C1 segment of cervical spinal cord (tissue), 14 donors: Measurements from ENCODE around the gene CAPN2.

Experiments
- DNase-seq, 14 donors: peaks; one replicate each; lab custom pipeline; 2025; lab: John Stamatoyannopoulos, UW

CAPN2 gene

DNA sequence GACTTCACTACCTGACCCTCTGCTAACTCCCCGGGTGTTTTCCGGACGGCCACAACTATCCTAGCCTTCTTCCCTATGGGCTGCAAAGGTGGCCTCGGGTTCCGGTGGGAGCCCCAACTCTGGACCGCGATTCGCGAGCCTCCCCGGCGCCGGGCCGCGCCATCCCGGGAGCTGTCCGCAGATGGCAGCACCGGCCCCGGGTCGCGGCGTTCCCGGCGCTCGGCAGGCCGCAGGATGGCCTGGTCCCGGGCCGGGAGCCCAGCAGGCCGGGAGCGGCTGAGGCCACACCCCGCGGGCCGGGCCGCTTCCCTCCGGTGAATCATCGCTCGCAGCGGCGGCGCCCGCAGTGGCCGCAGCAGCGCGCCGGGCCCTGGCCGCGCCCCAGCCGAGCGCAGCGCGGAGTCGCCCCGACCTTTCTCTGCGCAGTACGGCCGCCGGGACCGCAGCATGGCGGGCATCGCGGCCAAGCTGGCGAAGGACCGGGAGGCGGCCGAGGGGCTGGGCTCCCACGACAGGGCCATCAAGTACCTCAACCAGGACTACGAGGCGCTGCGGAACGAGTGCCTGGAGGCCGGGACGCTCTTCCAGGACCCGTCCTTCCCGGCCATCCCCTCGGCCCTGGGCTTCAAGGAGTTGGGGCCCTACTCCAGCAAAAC lies at the start of gene CAPN2:
CAPN2 (plus strand) TSS at position 346 of the 656 bp plus-strand sequence; CDS start at position 448, 102 bp downstream.
- peak in 13 of 14 donors; percentile 29 to 86 (median 64) for DNase-seq

DNA sequence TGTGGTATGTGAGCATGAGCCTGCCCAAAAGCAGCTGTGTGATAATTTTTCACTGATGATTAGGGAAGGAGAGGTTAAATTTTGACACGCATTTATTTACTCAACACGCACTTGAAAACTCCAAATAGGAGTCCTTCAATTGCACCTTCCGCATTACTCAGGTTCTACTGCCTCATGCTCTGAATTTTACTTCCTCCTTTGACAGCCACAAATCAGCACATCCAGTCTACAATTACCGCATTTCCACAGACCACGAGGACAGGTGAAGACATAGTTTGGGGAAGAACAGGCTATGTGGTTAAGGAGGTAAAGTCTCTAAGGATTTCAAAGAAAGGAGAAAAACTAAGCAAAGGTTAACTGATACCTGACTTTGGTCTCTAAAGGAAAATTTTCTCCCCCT lies 49.4 kb upstream of the CAPN2 start:
- no peak for DNase-seq

DNA sequence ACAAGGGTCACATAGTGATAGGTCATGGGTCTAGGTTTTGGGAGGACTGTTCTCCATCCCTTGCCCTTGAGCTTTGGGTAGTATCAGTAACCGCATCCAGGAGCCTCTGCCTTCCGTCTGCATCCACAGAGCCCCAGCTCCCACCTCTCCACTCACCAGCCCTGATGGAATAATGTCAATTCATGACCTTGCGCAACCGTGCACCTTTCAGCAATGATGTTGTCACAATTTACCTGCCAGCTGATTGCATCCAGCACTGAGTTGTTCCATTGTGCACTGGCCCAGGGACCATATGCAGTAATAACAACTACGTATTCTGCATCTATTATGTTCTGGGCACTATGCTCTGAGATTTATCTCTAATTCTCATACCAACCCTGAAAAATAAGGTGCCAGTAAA lies 48.2 kb upstream of the CAPN2 start:
- DNase-seq = no peak

DNA sequence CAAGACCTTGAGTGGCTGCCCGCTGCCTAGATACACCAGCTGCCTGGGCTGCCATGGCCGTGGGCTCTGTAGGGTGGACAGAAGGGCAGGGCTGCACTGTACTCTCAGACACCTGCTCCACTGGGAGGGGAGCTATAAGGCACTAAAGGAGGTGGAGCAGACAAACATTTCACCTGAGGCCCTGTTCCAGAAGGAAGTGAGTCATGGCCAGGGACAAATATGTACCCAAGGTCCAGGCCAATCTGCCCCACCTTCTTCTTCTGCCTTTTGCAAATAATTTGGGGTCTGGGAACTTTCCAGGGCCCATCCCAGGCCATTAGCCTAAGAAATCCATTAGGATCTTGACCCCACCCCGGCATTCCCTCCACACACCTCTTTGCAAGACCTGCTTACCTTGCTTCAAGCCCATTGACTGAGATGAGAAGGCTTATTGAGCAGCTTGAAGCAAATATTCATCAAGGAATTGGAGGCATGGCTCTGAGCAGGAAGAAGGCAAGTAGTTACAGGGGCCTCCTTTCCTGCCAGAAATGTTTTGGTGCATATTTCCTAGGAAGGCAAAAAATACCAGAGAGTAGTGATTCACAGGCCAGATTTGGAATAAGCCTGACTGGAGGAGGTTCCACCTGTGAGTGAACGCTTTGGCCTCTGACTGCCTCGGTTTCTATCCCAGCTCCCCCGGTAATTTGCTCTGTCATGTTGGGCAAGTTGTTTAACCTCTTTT lies 46.6 kb upstream of the CAPN2 start, which contains the start of gene CAPN8:
CAPN8 (minus strand) TSS at position 110 of the 721 bp plus-strand sequence; CDS start at position 55, 55 bp downstream.
- no peak for DNase-seq

DNA sequence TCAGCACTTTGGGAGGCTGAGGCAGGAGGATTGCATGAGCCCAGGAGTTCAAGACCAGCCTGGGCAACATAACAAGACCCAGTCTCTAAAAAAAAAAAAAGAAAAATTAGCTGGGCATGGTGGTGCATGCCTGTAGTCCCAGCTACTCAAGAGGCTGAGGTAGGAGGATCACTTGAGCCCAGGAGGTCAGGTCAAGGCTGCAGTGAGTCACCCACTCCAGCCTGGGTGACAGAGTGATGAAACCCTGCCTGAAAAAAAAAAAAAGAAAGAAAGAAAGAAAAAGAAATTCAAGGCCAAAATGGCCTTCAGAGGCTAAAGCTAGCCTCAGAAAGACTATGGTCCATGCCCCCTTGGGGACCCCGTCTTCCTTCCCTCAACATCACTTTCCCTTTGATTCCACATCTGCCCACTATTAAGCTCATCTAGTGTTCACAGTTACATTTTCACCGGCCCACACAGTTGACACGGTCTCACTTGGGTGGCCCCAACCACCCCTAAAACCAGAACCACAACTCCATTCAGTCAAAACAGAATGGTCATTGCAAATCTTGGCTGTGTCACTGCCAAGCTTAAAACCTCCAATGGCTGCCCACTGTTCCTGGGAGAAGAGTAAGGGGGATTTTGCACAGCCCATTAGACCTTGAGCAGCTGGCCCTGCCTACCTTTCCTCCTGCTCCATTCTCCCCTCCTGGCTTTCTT lies 44.7 kb upstream of the CAPN2 start:
- DNase-seq = no peak

DNA sequence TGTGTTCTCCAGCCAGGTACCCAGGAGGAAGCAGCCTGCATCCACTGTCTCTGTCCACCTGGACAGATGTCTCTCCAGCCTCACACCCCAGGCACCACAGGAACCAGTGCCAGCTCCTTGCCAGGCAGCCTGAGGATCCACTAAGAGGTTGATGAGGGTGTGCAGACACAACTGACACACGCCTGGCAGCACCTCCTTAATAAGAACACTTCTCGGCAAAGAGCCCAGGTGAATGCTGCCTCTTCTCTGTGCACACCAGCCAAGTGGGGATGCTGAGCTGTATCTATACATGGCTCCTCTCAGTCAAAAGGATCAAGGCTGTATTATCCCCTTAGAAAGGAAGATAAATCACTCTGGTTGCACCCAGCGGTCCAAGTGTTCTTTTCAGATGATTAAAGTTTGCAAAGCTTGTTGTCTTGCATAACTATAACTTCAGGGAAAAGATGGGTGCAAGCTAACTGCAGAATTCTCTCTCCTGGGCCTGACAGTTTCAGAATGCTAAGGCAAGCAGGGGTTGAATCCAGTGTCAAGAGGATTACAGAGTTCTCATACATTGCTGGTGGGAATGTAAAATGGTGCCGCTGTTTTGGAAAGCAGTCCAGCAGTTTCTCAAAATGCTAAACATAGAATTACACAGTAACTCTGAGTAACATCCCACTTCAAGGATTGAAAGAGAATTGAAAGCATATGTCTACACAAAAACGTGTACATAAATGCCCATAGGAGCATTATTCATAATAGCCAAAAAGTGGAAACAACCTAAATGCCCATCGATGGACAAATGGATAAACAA lies 43.1 kb upstream of the CAPN2 start:
- DNase-seq = no peak

DNA sequence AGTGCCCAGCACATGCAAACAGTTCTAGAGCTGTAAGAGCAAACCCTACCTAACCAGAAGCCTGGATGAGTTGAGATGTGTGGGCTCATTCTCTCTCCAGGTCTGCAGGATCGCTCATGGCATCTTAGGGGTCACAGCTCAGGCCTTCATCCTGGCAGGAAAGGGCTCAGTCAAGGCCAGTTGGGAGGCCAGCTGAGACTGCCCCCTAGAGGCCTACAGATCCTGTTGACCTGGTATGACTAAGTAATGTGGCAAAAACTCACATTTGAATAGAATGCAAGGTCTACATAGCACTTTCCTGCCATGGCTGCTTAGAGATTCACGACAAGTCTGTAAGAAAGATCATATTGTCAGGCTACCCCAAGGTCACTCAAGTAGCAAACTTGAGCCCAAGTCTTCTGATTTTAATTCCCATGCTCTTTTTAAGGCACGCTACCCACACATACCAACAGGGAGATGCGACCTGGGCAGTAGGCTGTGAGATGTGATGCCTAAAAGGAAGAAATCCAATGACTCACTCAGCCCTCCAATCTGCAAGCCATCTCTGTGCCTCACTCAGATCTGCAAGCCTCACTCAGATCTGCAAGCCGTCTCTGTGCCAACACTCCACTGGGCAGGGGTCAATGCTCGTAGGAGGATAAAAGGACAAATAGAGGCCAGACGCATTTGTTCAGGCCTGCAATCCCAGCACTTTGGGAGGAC lies 41.7 kb upstream of the CAPN2 start:
- DNase-seq = peak in 1 of 14 donors; percentile 5

DNA sequence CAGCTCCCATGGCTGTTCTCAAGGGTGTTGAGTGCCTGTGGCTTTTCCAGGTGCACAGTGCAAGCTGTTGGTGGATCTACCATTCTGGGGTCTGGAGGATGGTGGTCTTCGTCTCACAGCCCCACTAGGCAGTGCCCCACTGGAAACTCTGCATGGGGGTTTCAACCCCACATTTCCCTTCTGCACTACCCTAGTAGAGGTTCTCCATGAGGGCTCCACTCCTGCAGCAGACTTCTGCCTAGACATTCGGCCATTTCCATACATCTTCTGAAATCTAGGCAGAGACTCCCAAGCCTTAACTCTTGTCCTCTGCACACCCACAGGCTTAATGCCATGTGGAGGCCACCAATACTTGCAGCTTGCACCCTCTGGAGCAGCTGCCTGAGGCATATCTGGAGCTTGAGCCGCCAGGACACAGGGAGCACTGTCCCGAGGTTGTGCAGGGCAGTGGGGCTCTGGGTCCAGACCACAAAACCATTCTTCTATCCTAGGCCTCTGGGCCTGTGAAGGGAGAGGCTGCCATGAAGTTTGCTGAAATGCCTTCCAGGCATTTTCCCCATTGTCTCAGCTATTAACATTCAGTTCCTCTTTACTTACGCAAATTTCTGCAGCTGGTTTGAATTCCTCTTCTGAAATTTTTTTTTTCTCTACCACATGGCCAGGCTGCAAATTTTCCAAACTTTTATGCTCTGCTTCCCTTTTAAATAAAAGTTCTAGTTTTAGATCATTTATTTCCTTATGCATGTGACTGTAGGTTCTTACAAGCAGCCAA lies 38.0 kb upstream of the CAPN2 start:
- no peak for DNase-seq

DNA sequence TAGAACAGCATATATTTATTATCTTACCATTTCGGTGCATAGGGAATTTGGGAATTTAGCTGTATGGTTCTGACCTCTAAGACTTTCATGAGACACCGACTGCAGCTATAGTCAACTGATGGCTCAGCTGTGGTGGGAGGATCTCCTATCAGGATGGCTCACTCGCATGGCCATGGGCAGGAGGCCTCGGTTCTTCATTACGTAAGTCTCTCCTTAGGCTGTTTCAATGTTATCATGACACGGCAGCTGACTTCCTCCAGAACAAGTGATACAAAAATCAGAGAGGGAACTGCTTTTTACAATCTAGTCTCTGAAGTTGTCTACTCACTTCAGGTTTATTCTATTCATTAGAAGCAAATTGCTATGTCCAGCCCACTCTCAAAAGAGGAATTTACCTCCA lies 33.5 kb upstream of the CAPN2 start:
- no peak for DNase-seq

DNA sequence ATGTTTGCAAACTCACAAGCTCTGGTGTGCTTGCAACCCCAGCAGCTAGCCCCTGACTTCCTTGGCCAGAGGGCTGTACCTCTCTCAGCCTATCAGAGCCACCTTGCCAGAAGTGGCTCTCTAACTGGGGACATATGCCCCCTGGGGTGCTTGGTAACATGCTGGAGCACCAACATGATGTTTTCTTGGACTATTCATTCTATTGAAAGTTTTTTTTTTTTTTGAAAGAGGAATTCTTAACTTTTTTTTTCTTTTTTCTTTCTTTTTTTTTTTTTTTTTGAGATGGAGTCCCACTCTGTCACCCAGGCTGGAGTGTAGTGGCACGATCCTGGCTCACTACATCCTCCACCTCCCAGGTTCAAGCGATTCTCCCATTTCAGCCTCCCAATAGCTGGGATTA lies 32.2 kb upstream of the CAPN2 start:
- no peak for DNase-seq

DNA sequence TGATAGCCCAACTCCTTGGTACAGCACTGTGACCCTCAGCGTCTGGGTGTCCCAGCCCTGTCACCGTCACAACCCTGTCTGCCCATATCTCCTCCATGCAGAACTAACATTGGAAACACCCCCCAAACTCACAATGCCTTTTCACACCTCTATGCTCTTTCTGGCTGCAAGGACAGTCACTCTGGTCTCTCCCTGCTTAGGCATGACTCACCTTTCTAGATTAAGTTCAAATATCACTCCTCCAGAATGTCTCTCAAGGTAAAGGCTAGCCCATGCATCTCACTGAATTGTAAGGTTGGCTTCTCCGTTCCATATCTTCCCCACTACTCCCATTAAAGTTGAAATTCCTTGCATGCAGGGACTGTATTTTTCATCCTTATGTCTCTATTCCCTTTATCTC lies 29.8 kb upstream of the CAPN2 start:
- DNase-seq = no peak

DNA sequence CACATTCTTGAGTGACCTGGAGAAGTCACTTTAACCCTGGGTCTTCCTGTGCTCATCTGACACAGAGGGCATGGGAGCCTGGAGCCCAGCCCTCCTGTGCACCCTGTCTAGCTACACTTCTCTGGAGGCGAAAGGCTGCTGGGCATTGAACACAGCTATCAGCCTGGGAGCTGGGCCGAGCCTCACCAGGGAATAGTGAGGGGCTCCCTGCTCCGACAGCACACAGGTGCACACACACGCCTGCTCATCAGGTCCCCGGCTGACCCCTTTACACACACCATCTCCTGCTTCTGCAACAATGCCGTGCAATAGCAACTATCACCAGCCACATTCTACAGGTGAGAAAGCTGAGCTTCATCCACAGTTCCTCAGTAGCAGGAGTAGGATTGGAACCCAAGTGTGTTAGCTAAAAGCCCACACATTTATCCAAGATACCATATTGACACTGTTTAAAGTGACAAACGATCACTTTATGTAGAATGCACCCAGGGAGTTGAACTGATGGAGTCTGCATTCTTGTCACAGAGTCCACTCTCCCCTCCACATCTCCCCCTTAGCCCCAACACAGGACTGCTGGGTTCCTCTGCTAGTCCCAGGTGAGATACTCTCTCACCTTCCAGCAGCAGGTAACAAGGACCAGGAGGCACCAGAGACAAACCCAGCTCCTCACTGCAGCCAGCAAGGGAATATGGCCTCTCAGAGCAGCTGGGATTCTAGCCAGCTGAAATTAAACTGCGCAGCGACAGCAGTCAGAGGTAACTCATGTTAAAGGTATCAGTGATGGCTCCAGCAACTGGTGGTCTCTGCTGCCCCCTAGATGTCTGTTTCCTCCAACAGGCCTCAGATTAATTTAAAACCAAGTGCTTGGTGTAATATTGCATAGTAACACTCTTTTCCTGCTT lies 28.5 kb upstream of the CAPN2 start:
- DNase-seq = peak in 3 of 14 donors; percentile 1 to 51 (median 20)

DNA sequence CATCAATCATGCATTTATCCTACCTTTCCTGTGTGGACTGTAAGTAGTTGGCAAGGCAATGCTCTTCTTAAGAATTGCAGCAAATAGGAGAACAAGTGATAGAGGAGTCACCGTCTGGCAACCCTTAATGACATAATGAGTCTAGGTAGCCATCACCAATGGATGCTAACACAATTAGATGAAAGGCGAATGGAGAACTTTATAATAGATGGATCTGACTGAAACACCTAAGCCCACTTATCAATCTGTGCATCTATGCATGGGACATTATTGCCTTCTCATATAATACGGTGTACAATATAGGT lies 27.9 kb upstream of the CAPN2 start:
- DNase-seq = no peak

DNA sequence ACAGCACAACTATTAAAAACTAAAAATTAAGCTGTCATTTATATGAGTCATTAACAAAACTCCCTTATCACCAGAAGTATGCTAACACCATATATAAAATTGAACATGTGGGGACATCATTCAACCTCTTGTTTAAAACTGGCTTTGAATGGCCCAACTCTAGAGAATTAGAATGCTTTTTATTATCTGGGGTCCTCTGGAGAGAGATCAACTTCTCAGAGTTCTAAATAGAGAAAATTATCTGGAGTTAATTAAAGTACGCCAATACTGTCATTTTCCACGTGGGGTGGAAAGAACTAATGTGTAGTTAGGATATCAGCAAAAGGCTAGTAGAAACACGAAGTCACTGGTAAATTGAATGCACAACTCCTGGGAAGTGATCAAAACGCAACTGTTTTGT lies 21.2 kb upstream of the CAPN2 start:
- DNase-seq = no peak

DNA sequence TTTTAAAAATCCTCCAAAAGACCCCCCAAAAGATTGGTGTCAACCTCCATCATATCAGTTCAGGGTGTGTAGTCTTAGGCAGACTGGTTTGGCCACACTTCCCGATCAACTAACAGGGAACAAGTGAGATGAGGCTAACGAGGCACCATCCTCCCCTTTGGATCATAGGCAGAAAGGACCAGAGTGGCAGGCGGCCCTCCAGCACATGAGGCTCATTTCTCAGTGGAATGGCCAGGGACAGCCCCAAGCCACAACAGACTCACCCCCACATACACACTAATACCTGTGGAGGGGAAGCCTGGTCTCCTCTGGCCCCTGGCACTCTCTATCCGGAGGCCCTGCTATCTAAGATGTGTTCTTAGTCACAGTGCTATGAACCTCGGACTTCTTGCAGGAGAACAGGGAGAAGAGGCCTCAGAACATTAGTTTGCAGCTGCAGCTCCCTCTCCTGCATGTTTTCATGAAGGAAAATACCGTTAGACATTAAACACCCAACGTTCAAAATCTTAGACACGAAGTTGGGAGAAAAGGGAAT lies 17.3 kb upstream of the CAPN2 start:
- no peak for DNase-seq

DNA sequence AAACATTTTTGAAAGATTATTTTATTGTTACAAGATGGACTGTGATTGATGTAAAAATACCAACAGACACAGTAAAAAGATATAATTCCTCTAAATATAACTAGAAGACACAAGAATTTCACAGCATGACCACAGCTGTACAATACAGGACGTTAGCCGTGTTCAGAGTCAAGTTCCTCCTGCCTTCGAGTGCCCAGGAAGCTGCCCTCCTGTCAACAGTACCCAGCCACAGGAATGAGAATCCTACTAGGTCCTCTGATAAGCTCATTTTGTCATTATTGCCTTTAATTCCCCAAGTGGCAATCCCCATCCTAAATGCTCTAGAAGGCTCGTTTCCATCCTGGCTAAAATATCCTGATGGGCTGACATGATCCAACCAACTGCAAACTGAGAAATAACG lies 16.4 kb upstream of the CAPN2 start:
- no peak for DNase-seq

DNA sequence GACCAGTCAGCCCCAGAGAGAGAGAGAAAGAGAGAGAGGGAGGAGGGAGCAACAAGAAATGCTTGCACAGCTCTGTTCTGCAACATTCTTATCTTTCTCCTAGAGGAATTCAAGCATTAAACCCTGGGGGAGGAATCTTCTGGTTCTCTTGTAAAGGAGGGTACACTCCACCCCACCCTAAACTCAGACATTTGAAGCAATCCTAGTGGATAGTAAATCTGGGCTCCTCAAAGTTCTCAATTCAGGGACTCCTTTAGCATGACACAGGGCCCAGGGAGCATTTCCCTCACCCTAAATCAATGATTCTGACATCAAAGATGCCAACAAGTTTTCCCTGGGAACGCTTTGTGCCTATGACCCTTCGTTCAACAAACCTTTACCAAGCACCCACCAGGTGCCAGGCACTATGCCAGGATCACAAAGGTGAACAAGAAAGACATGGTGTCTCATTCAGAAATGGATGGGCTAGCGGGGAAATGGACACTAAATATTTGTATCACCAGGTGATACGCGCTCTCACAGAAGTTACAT lies 11.9 kb upstream of the CAPN2 start:
- DNase-seq = no peak

DNA sequence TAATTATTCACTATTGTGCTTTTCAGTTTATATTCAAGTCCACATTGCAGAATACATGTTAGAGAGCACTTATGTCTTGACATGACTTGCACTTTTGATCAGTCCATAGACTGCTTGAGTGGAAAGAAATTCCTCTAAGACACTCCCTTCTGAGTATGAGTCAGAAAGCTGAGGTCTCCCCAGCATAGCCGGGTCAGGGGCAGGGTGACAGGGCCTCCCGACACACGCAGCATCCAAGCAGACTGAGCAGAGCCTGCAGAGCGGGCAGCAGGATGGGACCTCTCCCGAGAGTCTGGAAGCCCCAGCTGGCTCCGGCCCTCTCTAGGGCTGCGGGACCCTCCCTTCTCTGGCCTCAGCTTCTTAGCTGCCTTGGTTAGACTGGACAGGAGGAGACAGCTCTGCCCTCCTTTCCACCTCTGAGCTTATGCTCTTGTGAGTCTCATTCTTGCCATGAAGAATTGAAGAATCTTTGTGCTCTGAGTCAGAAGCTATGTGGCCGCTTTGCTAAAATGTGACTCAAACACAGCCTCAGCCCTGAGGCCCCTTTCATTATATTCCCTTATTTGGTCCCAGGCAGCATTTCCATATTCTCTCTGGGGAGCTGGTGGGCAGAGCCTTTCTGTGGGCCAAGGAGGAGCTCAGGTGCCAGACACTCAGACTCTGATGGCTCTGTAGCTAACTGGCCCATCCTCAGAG lies 11.2 kb upstream of the CAPN2 start:
- peak in 1 of 14 donors; percentile 41 for DNase-seq
